Right lobe of liver (tissue), 4 donors: ENCODE data around the gene NFIA.
"Not testable (repeated sequence)": the region's sequence is repeated elsewhere in the genome, so short reads cannot be mapped to it uniquely, and the experiment has no call there.

Source experiments
- CTCF ChIP-seq, 4 donors: fragments of 200-600 bp in 3 of 4; fragments of 450-650 bp in 1 of 4; IDR thresholded peaks; one replicate each; pipeline versions ENCODE4 v1.5.1 to v1.8.0; 2016 to 2022; ENCODE audit warnings: antibody characterized with exemption in 4 of 4, mild to moderate bottlenecking in 2 of 4
- POLR2A ChIP-seq: fragments of 450-650 bp; IDR thresholded peaks from one replicate; pipeline ENCODE4 v1.6.1; 2017; ENCODE audit warnings: antibody characterized with exemption, mild to moderate bottlenecking
- donor health status: DM: no; HTN: no; CAD: no.
- donor health status: DM: no; HTN: no; CAD: no.
- donor health status: DM: no; HTN: yes; CAD: no.

- not testable (repeated sequence) for TF ChIP-seq CTCF (IDR thresholded peaks at IDR 0.05); POLR2A
Observed at GRCh38 chr1:61061601-61062000, 20.8 kb upstream of the NFIA start.
